Ishikawa (cell line): Measurements from ENCODE around the gene KPNA3.

Experiments used
- CEBPB ChIP-seq: IDR thresholded peaks from 2 replicates; pipeline ENCODE4 v1.6.1; 2012
- CREB1 ChIP-seq: IDR thresholded peaks from 2 replicates; pipeline ENCODE4 v1.6.1; 2012; ENCODE audit warnings: low read depth
- EP300 ChIP-seq: IDR thresholded peaks from 2 replicates; pipeline ENCODE4 v1.6.1; 2012; ENCODE audit warnings: borderline replicate concordance
- FOXM1 ChIP-seq: IDR thresholded peaks from 2 replicates; pipeline ENCODE4 v1.6.1; 2012; ENCODE audit warnings: low read depth, borderline replicate concordance
- NFIC ChIP-seq: IDR thresholded peaks from 2 replicates; pipeline ENCODE4 v1.6.1; 2012
- RAD21 ChIP-seq: IDR thresholded peaks from 2 replicates; pipeline ENCODE4 v1.6.1; 2012; ENCODE audit warnings: low read depth
- TAF1 ChIP-seq: IDR thresholded peaks from 2 replicates; pipeline ENCODE4 v1.6.1; 2012; ENCODE audit warnings: low read depth, mild to moderate bottlenecking
- TCF12 ChIP-seq: IDR thresholded peaks from 2 replicates; pipeline ENCODE4 v1.6.1; 2012; ENCODE audit warnings: low read depth
- TEAD4 ChIP-seq: IDR thresholded peaks from 2 replicates; pipeline ENCODE4 v1.6.1; 2012
- YY1 ChIP-seq: IDR thresholded peaks from 2 replicates; pipeline ENCODE4 v1.6.1; 2012; ENCODE audit warnings: low read depth
- ZBTB7A ChIP-seq: IDR thresholded peaks from 2 replicates; pipeline ENCODE4 v1.6.1; 2012; ENCODE audit warnings: low read depth
- TF ChIP-seq, protein P1 (sequence below): IDR thresholded peaks from 2 replicates; pipeline ENCODE4 v1.6.1; 2012; ENCODE audit warnings: low read depth, mild to moderate bottlenecking
- TF ChIP-seq, protein P2 (sequence below): IDR thresholded peaks from 2 replicates; pipeline ENCODE4 v1.6.1; 2012
- TF ChIP-seq, protein P3 (sequence below): IDR thresholded peaks from 2 replicates; pipeline ENCODE4 v1.6.1; 2012

DNA sequence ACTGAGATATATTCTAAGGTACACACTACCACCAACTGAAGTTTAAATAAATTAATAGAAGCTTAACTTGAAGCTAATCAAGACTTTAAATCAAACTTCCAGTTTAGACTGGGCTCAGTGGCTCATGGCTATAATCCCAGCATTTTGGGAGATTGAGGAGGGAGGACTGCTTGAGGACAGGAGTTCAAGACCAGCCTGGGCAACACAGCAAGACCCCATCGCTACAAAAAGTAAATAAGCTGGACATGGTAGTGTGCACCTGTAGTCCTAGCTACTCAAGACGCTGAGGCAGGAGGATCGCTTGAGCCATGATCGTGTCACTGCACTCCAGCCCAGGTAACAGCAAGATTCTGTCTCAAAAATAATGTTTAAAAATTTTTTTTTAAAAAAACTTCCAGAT is 8.6 kb downstream of the KPNA3 start:
- TF ChIP-seq CEBPB, result no peak
- no peak for TF ChIP-seq NFIC
- TF ChIP-seq, protein P1, sequence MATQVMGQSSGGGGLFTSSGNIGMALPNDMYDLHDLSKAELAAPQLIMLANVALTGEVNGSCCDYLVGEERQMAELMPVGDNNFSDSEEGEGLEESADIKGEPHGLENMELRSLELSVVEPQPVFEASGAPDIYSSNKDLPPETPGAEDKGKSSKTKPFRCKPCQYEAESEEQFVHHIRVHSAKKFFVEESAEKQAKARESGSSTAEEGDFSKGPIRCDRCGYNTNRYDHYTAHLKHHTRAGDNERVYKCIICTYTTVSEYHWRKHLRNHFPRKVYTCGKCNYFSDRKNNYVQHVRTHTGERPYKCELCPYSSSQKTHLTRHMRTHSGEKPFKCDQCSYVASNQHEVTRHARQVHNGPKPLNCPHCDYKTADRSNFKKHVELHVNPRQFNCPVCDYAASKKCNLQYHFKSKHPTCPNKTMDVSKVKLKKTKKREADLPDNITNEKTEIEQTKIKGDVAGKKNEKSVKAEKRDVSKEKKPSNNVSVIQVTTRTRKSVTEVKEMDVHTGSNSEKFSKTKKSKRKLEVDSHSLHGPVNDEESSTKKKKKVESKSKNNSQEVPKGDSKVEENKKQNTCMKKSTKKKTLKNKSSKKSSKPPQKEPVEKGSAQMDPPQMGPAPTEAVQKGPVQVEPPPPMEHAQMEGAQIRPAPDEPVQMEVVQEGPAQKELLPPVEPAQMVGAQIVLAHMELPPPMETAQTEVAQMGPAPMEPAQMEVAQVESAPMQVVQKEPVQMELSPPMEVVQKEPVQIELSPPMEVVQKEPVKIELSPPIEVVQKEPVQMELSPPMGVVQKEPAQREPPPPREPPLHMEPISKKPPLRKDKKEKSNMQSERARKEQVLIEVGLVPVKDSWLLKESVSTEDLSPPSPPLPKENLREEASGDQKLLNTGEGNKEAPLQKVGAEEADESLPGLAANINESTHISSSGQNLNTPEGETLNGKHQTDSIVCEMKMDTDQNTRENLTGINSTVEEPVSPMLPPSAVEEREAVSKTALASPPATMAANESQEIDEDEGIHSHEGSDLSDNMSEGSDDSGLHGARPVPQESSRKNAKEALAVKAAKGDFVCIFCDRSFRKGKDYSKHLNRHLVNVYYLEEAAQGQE, result no peak
- no peak for TF ChIP-seq TCF12
- no peak for TF ChIP-seq YY1
- no peak for TF ChIP-seq TAF1
- TF ChIP-seq ZBTB7A, result no peak
- TF ChIP-seq FOXM1, result no peak
- TF ChIP-seq CREB1, result no peak
- TF ChIP-seq RAD21, result no peak
- TF ChIP-seq, protein P2, sequence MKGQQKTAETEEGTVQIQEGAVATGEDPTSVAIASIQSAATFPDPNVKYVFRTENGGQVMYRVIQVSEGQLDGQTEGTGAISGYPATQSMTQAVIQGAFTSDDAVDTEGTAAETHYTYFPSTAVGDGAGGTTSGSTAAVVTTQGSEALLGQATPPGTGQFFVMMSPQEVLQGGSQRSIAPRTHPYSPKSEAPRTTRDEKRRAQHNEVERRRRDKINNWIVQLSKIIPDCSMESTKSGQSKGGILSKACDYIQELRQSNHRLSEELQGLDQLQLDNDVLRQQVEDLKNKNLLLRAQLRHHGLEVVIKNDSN, result no peak
- TF ChIP-seq, protein P3, sequence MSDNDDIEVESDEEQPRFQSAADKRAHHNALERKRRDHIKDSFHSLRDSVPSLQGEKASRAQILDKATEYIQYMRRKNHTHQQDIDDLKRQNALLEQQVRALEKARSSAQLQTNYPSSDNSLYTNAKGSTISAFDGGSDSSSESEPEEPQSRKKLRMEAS, result no peak
- TF ChIP-seq EP300, result no peak
- TF ChIP-seq TEAD4, result no peak
